A673 (cell line): ENCODE measurements around the gene ABHD6.

ENCODE experiments used
- CTCF ChIP-seq: fragments of 300-800, 200-600 bp; sonication (generic); conservative IDR thresholded peaks from 2 replicates; pipeline ENCODE4 v1.5.1; 2017; ENCODE audit warnings: low read depth, mild to moderate bottlenecking, antibody characterized with exemption, low read length, moderate library complexity, mixed read lengths
- EZH2 ChIP-seq: fragments of 200-600 bp; sonication (generic); IDR thresholded peaks from 2 replicates; pipeline ENCODE4 v1.6.1; 2017; ENCODE audit warnings: borderline replicate concordance, low read depth, mild to moderate bottlenecking, mixed read lengths, antibody characterized with exemption, low read length; ENCODE audit not compliant: poor library complexity, severe bottlenecking

- TF ChIP-seq CTCF (no peak), EZH2 (no peak)
Observed at GRCh38 chr3:58287354-58287753, 49.8 kb downstream of the ABHD6 start.
